HuH-7 (cell line): ENCODE measurements around the gene BPI.
"Not testable (repeated sequence)": the region's sequence is repeated elsewhere in the genome, so short reads cannot be mapped to it uniquely, and the experiment has no call there.

Experiments used
- DNase-seq: peaks from one replicate; pipeline ENCODE4 v3.0.0; 2011; ENCODE audit warnings: low spot score

The BPI gene

GRCh38 chr20:38337561-38338140 lies 33.7 kb downstream of the BPI start:
- peak; percentile 73 for DNase-seq

GRCh38 chr20:38338849-38339520 lies 35.0 kb downstream of the BPI start:
- no peak for DNase-seq

- DNase-seq = not testable (repeated sequence)
Observed at GRCh38 chr20:38339521-38339896, 35.6 kb downstream of the BPI start.

GRCh38 chr20:38339997-38340396 lies 36.0 kb downstream of the BPI start:
- DNase-seq = no peak

GRCh38 chr20:38340693-38341092 lies 36.7 kb downstream of the BPI start:
- no peak for DNase-seq

- DNase-seq = no peak
Observed at GRCh38 chr20:38342216-38342615, 38.3 kb downstream of the BPI start.

- no peak for DNase-seq
Observed at GRCh38 chr20:38342713-38343310, 38.9 kb downstream of the BPI start.

- DNase-seq = no peak
Observed at GRCh38 chr20:38343311-38344106, 39.6 kb downstream of the BPI start.

- DNase-seq = no peak
Observed at GRCh38 chr20:38344107-38344701, 40.2 kb downstream of the BPI start.

GRCh38 chr20:38345643-38346042 lies 41.7 kb downstream of the BPI start:
- no peak for DNase-seq

GRCh38 chr20:38346247-38346651 lies 42.3 kb downstream of the BPI start, which contains the start of gene LBP:
Gene LBP, plus strand, starts transcription at chr20:38346482. Its CDS starts 35 bp downstream, at chr20:38346517.
- DNase-seq = peak; percentile 38

GRCh38 chr20:38346741-38347140 lies 42.8 kb downstream of the BPI start:
- DNase-seq = no peak

- no peak for DNase-seq
Observed at GRCh38 chr20:38349856-38350255, 45.9 kb downstream of the BPI start.

- no peak for DNase-seq
Observed at GRCh38 chr20:38350879-38351775, 47.2 kb downstream of the BPI start.

GRCh38 chr20:38353316-38353715 lies 49.4 kb downstream of the BPI start:
- DNase-seq = no peak

- no peak for DNase-seq
Observed at GRCh38 chr20:38354227-38354626, 50.3 kb downstream of the BPI start.

GRCh38 chr20:38355161-38356012 lies 51.4 kb downstream of the BPI start:
- no peak for DNase-seq

GRCh38 chr20:38357653-38358207 lies 53.8 kb downstream of the BPI start:
- DNase-seq = no peak

- DNase-seq = no peak
Observed at GRCh38 chr20:38358556-38358955, 54.6 kb downstream of the BPI start.
